HG02571 (cell line): ENCODE results near the gene GABRR2.

Experiments
- ATAC-seq: cut with Tn5 transposase; IDR thresholded peaks from one replicate; pipeline ENCODE4 v1.9.1; 2021; ENCODE audit warnings: mild to moderate bottlenecking, moderate library complexity; ENCODE audit not compliant: unreplicated experiment

GABRR2 gene

DNA sequence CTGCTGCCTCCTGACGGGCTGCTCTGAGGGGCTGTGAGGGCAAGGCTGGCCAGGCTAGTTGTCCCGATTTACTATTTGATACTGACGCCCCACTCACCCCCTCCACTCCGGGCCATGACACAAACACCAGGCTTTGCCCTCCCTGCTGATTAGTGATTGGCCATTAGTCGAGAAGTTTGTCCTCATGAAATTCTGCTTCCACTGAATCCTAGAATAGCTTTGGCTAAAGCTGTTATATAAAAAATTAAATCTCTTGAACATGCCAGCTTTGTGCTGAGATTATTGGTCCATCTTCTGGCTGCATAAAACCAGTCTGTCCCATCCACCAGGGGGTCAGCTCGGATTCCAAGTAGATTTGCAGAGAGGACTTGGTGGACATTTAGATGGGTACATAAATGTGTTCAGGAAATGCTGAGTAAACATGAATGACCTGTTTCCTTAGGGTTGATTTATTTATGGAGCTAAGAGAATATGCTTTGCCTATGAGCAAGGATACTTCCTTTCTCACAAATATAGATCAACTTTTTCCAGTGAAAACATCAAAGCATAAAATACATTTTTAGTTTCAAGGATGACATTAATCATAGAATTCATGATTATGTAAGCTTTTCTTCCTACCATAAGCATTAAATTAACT, at the start of gene GABRR2:
GABRR2 (minus strand) TSS at position 51 of the 637 bp plus-strand sequence. CDS start 134 bp downstream, outside the sequence.
- no peak for ATAC-seq

DNA sequence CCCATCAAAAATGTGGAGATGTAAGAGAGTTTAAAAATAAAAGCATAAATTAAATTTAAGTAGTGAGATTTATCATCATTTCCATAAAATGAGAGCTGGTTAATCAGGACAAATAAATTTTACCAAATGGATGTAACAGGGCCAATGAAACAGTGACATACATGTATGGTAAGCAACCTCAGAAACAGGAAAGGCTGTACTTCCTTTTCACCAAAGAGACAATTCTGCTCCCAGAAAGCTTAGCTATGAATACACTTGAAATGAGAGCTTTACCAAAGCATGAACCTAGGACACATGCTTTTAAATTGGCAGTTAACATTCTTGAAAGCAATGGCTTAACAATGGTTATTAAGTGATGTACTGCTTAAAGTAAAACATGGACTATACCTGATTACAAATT, 49.5 kb upstream of the GABRR2 start:
- no peak for ATAC-seq

DNA sequence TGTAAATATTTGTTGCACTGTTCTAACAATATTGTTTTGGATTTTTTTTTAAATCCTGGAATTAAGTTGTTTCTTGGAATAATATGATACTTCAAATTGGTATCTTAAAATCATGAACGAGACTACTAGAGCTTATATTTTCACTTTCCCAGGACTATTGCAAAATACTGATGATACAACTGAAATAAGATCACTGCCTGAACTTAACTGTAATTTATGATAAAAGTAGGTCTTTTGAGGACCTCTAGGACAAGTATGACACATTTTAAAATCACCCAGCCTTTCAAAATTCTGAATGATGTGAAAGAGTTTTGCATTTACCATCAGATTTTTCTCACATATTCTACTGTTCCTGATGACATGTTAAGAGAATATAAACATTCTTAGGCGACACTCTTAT, 46.1 kb upstream of the GABRR2 start:
- ATAC-seq = no peak

DNA sequence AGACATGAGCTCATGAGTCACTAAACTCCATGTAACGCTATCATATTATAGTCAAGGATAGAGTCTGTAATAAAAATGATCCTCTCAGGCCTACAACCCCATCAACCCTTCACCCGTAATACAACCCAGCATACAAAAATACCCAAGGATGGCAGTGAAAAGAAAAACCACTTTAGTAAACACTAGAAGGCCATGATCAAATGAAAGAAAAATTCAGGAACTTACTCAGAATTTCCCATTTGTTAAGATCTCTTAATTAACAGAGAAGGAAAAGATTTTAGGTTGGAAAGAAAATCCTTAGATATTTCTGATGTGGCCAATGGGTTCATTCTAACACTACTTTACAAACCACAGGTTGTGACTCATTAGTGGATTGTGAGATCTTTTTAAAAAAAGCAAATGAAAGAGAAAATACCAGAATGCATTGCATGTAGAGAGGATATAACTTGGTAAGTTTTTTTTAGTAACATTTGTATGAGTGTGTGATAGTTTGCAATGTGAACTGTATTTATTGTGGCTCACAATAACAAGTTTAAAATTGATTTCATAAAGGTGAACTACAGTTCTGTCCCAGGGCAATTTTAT, 45.4 kb upstream of the GABRR2 start:
- no peak for ATAC-seq

DNA sequence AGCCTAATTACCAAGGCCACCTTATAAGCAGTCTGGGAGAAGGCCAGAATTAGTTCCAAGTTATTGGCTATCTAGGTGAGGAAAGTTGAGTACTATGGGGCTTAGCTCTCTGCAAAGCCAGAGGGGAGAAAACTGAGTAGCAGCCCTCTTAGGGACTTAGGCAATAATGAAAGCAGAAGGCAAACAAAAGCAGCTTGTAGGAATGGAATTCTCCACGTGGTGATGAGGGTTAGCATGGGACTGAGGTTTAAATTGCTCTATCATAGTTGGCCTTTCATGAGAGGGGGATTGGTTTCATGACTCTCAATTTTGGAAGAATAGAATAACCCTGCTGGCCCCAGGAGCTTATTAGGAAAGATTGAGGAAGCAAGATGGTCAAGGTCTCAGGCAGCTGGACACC, 44.5 kb upstream of the GABRR2 start:
- no peak for ATAC-seq

DNA sequence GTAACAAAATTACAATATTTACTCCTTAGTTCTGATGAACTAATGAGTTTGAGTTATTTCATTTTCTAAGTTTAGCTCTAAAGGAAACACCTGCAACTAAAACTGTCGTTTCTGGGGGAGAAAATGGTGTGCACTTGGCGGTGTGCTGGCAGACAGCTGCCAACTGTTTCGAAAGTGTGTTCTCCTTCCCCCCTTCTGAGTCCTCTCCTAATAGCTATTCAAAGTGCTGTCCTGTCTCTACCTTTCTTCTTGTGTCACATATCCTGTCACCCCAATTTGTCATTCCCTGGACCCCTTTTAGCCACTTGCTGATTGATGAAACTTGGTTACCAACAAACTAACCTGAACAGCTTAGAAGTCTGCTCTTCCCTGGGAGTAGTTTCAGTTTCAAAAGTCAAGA, 42.3 kb upstream of the GABRR2 start:
- peak; percentile 50 for ATAC-seq

DNA sequence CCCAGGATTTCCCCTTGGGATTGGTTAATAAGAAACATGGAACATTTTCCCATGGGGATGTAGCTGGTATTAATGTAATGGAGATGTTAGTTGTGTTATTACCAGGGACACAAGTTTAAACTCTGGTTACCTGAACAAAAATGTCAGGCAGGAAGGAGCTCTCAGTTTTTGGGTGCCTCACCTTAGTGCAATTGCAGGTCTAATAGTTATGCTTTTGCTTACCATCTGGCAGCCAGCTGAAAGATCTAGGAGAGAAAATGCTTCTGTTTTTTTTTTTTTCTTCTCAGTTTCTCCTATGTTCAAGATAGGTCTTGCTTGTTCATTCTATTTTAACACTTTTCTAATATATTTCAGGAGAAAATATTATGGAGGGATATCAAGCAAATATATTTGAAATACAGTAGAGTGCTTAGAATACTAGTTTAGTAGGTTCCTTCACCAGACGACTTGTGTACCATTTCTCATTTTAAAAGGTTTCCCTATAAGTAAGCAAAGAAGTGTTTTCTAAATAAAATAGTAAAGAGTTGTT, 41.6 kb upstream of the GABRR2 start:
- no peak for ATAC-seq

DNA sequence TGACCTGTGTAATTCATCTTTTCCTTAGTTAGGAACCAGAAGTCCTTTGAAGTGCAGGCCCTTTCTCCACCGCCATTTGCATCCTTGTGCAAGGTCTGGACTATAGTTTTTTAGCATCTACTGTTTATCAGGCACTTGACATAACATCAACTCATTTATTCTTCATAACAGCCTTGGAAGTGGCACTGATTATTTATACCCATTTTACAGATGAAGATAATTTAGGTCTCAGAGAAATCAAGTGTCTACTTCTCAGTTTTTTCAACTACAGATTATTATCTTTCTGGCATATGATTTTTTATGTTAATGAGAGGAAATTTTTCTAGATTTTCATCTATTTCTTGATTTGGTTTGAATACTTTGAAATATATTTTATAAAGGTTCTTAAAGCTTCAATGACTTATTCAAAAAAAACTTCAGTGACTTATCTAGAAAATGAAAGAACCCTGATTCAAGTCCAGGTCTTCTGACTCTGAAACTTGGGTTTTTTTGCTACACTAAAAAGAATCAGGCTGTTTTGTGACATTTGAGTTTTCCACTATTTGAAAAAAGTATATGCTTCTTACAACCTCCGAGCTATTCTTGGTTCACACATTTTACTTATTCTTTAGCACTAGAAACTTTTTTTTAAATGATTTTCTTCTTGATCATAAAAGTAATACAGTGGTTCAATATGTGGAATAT, 40.6 kb upstream of the GABRR2 start:
- no peak for ATAC-seq

DNA sequence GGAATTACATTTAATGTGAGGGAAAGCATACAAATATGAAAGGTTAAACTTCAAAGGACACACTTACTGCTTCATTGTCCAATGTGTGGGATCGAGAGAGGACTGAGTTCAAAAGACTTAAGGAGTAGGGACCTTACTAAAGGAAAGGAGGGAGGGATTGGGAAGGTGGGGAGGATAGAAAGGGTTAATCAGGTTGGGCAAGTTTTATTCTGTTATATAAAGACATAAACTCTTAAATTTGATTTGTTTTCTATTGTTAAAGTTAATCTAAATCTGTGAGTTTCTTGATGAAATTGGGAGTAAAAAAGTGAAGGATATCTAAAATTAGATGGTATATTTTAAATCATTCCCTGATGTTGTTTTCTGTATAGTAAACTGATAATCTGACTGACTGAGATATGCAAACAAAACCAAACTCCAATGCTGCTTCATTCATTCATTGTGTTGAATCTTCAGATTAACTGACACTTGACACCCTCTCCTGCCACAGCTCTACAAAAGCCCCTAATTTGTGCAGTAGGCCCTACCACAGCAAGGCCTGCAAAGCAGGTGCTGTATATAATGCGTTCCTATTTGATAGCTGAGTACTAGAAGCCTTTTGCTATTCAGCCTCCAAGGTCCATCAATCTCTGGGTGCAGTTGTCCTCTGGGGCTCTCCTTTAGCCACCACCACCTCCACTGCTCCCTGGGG, 38.7 kb upstream of the GABRR2 start:
- ATAC-seq = no peak

DNA sequence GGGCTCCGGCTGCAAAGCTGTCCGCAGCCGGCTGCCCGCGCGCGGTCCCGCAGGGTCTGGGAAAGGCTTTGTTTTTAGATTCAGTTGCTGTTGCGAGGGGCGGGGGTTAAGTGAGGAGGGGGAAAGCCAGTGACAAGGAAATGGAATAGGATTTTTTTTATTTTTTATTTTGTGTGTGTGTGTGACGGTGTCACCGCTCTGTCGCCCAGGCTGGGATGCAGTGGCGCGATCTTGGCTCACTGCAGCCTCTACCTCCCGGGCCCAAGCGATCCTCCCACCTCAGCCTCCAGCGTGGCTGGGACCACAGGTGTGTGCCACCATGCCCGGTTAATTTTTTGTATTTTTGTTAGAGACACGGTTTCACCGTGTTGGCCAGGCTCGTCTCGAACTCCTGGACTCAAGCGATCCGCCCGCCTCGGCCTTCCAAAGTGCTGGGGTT, 38.0 kb upstream of the GABRR2 start:
- no peak for ATAC-seq

DNA sequence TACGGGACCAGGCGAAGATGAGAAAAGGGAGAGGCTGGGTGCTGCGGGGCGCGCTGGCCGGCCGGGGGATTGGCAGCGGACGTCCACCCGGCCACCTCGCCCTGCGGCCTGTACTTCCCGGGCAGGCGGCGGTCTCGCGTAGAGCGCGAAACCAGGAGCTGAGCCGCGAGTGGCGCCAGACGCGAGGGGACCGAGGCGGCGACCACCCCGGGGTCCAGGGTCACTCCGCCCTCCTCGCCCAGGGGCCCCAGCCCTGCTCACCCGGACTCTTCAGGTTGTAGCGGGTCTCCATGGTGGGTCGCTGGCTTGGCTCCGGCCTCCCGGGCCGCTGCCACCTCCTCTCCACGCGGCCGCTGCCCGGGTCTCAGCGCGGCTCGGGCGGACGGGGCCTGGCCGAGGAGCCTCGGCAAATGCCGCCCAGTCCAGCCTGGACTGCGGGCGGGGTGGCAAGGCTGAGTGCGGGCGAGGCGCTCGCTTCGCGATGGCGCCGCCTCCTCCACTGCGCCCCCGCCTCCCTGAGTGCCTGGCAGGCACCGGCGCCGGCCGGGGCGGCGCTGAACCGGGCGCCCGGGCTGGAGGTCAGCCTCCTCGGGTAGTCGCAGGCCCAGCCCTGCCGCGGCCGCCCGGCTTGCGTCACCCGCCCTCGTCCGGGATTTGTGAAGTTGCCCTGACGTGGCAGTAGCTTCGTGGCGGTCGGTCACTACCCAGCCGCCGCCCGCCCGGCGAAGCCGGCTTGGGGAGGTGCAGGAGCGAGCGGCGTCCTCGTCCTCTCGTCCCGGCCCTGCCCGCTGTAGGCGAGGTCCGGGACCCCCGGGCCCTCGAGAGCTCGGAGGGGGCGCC, 37.4 kb upstream of the GABRR2 start, which contains the start of gene UBE2J1:
UBE2J1 (minus strand) TSS at position 445 of the 840 bp plus-strand sequence; CDS start at position 292, 153 bp downstream.
- peak; percentile 44 for ATAC-seq

DNA sequence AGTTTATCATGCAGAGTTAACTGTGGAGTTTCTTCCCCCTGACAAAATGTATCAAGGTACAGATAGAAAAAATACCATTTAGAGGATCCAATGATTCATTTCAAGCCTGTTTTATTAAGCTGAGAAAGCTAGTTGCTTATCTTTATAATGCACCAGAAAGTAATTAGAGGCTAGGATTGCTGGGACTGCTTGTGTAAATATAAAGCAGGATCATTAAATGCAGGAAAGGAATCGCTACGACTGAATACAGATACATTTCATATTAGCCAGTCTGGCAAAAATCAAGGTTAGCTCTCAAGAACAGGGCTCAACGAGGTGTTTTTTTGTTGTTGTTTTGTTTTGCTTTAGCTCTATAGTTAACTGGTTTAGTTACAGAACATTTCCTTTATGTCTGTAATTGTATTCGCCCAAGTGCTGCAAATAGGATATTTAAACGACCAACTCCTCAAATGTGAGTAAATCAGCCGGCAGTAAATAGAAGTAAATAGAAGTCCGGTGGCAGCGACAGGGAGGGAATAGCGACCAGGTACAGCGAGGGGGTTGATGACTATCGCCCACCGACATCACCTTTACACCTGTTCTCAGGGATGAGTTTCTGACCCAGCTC, 36.7 kb upstream of the GABRR2 start:
- no peak for ATAC-seq

DNA sequence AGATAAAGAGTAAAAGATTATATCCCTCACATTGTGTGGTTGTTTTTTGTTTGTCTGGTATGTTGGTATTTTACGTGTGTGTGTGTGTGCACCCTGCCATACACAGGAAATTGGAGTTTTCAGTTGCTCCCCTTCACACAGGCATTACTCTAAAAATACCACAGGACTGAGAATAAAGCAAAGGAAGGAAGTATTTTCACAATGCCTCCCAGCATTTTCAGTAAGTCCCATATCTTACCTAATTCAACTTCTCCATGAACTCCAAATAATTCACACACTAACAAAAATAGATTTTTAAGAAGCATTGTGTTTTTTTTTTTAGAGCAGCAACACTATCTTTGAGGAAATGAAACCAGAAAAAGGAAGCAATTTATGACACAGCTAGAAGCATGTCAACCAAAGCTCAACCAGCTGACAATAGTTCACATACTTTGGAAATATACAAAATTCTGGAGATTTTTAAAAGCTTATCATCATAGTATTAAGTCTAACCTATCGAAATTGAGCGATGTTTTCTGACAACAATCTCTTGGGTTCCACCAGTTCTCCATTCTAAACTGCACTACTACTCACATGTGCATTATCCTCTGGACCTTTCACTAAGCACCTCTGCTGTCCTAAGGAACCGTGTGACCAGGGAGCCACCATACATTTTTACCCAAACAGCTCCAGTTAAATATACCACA, 35.3 kb upstream of the GABRR2 start:
- ATAC-seq = peak; percentile 22

DNA sequence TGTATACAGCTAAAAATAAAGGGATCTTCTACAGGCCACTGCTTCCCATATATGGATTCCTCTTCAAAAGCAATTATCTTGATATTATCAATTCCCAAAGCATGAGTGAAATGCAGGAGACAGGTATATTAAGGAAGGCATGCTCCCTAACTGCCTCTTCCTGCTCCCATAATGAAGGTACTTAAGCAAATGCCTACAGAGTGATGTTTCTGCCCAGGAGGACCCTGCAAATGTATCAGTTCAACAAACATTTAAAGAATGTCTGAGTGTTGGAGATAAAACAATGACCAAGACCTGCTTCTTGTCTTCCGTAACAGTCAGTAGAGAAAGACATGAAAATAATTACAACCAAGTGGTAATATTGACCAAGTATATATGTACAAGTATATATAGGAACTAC, 33.3 kb upstream of the GABRR2 start:
- ATAC-seq = no peak

DNA sequence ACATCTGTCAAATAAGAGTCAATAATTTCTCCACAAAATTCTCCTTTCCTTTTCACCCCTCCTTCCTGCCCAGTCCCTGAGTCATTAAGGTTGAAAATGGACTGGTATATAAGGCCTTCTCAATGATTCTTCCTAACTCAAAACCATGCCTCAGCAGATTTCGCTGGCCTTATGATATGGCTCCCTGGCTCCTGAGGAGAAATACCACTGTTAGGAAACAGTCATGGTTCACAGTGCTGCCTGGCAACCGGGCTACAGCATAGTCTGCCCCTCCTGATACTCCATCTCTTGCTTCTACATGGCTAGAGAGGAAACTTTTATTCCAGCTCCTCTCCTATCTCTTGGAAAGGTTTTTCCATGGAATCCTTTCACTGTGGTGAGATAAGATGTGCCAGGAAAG, 32.7 kb upstream of the GABRR2 start:
- ATAC-seq = no peak

DNA sequence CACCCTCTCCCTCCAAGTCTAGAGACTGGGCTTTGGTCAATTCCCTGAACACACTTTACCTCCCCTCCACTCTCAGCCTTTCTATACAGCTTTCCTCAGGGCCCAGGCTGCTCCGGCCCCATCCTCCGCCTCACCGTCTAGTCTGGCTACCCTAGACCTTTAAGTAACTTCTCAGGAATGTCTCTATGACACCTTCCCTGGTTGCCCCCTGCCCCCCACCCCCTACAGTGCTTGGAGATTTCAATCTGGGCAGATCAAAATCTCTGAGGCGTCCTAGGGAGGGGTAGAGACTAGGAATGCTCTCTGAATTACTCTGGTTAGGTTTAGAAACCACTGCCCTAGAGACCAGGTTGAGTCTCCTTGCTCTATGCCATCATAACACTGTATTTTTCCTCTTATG, 31.3 kb upstream of the GABRR2 start:
- ATAC-seq = no peak

DNA sequence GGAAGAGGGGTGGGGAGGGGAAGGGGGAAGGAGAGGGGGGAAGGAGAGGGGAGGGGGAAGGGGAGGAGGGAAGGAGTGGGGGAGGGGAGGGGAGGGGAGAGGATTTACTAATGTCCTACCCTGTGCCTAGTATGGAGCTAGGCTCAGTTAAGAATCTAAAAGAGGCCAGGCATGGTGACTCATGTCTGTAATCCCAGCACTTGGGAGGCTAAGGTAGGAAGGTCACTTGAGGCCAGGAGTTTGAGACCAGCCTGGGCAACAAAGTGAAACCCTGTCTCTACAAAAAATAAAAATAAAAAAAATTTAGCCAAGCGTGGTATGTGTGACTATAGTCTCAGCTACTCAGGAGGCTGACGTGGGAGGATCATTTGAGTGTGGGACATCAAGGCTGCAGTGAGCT, 24.5 kb upstream of the GABRR2 start:
- ATAC-seq = no peak

DNA sequence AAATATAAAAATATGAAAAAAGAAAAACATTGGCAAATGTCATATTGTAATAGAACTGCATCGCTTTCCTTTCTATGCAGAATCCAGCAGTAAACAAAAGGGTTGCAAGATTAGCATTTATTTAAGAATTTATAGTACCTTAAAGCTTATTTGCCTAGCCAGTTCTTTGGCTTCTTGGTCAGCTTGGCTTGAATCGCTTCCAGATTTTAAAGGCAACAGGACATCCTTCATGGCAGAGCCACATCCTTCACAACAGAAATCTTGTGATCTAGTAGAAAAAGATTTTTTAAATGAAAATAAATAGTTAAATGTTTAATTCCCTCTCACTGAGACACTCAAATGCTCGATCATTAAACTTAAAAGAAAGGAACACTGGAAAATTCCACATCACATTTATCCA, 20.1 kb upstream of the GABRR2 start:
- no peak for ATAC-seq

DNA sequence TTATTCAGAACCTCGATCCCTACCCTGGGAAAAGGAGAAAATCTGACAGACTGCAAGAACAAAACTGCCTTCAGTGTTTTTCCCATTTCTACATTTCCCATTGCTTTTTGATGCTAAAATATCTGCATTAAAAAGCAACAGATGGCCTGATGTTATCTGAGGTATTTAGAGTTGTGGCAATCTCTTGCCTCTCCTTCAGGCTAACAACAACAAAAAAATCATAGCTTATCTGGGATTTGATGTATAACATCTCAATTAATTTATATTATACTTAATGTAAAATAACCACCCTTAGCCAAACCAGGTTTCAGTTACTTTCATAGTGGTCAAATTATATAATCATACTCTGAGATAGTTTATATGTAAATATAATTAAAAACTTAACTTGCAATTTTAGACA, 15.8 kb upstream of the GABRR2 start:
- no peak for ATAC-seq

DNA sequence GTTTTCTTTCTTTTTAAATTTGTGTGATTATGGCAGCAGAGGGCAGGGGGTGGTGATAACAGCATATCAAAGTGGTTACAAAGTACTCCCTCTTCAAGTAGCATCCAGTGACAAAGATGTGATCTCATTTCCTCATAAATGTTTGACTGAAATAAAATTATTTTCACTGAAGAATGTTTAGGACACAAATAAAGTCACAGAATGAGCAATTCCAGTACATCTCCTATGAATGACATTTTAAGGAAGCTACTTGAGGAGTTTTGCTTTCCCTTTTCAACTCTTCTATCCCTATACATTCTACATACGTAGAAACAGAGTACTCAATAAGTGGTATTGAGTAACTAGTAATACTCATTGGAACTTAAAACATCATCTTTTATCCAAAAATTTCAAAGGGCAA, 13.9 kb upstream of the GABRR2 start:
- ATAC-seq = no peak
